CD4-positive, alpha-beta T cell treated with Interleukin-21 for 1 hour (primary cell): ENCODE results near the gene TOB2.
"Not testable (repeated sequence)": the region's sequence is repeated elsewhere in the genome, so short reads cannot be mapped to it uniquely, and the experiment has no call there.

Experiments
- DNase-seq: peaks from one replicate; pipeline ENCODE4 v3.0.0-alpha.2; 2020

Gene TOB2

GRCh38 chr22:41461901-41462300, 15.3 kb upstream of the TOB2 start:
- DNase-seq = no peak

- DNase-seq = not testable (repeated sequence)
Observed at GRCh38 chr22:41460071-41460470, 13.5 kb upstream of the TOB2 start.

GRCh38 chr22:41459431-41459830, 12.8 kb upstream of the TOB2 start:
- no peak for DNase-seq

DNA sequence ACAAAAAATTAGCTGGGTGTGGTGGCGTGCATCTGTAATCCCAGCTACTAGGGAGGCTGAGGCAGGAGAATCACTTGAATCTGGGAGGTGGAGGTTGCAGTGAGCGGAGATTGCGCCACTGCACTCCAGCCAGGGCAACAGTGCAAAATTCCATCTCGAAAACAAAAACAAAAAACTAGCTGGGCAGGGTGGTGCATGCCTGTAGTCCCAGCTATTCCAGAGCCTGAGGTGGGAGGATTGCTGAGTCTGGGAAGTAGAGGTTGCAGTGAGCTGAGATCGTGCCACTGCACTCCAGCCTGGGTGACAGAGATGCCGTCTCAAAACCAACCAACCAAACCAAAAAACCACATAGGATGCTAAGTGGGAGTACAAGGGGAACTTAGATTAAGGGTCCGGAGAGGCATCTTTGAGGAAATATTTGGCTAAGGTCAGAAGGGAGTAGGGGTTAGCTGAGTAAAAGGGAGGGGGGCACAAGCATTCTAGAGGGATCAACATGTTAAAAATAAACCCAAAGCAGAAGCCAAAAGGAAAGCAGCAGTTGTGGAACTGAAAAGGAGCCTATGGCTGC, 11.6 kb upstream of the TOB2 start:
- DNase-seq = no peak

- peak; percentile 96 for DNase-seq
Observed at GRCh38 chr22:41448189-41448808, 1.7 kb upstream of the TOB2 start.

- DNase-seq = peak; percentile 61
Observed at GRCh38 chr22:41447435-41448188, 1.0 kb upstream of the TOB2 start.

GRCh38 chr22:41446057-41446501, 522 bp downstream of the TOB2 start:
- DNase-seq = no peak

DNA sequence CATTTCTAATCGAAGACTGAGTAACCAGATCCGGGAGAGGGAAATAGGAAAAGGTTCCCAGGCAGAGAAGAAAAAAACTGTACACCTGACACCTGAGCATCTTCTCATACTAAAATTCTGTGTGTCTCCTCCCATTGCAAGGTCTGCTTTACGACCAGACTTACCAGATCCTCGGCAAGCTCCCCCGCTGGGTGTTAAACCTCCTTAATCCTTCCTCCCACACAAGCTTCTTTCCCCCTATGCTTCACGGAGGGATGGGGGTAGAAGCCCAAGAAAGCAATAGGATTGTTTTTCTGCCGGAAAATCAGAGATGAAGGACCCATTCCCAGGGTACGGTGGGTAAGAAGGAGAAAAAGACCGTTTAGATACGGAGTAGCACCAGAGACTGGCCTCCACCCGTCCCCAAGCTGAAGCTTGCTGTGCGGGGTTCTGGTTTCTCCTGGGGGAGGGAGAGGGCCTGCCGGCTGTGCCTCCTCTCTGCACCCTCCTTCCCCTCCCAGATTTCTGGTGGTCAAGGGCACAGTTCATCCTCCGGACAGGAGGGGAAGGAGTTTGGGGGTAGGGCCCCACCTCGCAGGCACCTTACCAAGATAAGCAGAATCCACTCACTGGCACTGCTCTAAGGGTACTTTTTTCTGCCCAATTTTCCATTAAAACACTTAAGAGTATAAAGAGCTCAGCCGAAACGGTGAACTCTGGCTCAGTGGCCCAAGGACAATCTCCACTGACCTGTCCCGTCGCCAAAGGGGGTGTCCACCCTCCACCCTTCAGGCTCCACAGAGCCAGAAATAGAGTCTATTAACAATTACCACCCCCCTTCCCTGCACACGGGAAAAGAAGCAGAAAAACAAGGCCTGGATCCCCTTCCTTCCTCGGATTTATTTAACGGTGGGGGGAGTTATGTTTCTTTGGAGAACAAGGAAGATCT, 1.2 kb downstream of the TOB2 start:
- DNase-seq = peak; percentile 36

DNA sequence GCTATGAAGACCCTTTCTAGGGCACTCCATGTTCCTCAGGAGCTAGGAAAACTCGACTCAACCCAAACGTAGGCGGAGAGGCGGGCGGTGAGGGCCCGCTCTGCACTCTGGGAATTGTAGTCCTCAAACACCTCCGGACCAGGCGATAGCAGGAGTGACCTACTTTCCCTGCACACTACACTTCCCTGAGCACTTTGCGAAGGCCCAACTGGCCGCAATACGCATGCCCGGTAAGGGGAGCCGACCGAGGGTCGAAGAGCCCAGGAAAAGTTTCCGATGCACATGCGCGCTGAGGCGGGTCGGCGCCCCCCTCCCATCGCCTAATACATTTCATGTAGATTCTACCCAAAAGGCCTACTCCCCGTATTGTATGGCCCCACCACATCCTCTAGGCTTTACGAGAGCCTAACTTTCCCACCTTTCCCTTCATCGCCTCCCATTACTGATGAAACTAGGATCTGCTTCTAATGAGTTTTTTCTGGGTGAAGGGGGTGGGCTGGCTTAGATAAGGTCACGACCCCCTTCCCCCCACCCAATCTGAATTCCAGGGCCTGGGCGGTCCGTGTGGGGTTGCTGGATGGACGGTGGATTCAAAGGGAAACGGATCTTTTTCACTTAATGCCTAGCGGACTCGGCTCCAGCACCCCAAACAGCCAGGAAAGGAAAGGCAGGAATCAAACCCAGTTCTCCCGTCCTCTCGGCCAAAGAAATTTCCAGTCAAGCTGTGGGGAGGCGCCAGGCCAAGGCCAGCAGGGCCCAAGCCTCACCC, 2.1 kb downstream of the TOB2 start:
- peak; percentile 91 for DNase-seq

DNA sequence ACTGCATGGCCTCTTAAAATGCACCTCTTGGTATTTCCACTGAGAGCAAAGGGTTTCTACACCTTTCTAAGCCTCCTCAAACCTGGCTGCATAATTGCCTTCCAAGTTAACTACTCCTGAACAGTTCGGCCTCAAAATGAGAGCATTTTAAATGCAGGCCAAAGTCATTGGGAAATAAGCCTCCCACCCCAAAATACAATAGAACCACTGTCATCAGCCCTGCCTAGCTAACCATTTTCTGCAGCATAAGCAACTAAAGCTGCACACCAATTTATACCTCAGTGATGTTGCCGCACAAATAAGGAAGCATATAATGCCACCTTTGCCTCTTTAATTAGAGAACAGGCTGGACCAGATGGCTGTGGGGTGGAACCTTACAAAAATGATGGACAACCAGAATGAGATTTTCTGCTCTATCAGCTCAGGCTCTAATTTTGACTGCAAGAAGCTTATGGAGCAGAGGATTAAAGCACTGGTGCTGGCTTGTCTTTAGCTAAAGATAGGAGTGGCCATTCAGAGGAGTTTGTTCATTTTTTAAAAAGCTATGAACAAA, 4.3 kb downstream of the TOB2 start:
- DNase-seq = no peak

DNA sequence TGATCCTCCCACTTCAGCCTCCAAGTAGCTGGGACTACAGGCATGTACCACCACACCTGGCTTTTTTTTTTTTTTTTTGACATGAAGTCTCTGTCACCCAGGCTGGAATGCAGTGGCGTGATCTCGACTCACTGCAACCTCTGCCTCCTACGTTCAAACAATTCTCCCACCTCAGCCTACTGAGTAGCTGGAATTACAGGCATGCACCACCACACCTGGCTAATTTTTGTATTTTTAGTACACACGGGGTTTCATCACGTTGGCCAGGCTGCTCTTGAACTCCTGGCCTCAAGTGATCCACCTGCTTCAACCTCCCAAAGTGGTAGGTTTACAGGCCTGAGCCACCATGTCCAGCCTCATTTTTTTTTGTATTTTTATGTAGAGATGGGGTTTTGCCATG, 6.1 kb downstream of the TOB2 start:
- DNase-seq = not testable (repeated sequence)

DNA sequence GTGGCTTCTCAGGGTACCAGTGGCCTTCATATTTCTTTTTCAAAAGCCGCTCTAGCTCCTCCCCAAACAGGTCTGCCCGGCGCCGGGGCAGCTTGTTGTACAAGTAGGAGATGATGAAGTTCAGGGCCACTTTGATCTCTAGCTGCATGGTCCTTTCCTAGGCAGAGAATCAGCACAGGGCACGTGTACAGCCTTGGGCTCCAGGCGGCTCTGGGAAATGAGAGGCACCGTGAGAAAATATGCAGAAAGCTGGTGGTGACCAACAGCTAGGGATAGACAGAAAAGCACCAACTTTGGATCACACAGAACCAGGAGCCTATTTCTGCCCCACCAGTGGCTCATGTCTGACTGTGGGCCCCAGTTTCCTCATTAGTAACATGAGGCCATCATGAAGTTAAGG, 9.4 kb downstream of the TOB2 start:
- DNase-seq = no peak

DNA sequence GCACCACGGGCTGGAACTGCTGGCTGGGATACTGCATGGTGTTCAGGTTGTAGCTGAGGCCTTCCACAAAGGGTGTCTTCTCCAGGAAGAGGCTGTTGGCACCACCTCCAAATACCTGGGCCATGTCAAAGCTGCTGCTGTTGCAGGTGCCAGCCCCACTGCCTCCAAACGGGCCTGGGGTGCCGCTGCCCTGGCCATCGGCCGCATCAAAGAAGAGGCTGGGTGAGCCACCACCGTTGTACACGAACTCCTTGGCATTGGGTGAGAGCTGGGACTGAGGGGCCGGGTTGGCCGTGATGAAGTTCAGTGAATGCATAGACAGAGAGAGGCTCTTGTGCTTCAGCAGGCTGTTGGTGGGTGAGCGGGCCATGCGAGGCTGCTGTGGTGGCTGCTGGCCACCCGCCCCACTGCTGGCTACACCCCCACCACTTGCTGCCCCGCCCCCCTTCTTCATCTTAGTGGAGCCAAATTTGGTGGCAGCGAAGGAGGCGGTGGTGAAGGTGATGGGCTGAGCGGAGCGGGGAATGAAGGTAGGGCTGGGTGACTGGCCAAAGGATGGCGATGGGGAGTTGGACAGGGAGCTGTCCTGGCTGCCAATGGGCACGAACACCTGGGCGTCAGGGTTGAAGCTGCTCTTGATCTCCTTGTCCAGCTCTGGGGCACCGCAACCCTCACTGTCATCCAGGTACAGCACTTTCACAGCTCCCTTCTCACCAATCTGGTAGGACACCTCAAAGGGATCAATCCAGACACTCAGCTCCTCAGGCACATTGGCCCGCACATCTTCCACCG, 10.1 kb downstream of the TOB2 start:
- no peak for DNase-seq

DNA sequence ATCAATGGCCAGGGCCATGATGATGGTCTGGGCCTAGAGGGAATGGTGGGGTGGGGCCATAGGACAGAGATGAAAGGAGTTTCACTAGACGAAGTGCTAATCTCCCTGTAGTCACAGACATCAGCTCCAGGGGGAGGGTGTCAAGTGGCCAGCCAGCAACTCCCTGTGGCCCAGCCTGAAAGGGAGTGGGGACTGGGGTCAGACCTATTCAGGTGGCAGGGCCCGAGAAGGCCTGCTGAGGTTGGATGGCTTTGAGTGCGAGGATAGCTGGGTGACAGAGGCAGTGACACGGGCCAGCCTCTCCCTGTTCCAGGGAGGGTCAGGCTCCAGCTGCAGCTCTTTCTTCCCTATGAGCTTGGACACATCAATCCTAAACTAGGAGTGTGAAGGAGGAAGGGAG, 11.0 kb downstream of the TOB2 start:
- no peak for DNase-seq

DNA sequence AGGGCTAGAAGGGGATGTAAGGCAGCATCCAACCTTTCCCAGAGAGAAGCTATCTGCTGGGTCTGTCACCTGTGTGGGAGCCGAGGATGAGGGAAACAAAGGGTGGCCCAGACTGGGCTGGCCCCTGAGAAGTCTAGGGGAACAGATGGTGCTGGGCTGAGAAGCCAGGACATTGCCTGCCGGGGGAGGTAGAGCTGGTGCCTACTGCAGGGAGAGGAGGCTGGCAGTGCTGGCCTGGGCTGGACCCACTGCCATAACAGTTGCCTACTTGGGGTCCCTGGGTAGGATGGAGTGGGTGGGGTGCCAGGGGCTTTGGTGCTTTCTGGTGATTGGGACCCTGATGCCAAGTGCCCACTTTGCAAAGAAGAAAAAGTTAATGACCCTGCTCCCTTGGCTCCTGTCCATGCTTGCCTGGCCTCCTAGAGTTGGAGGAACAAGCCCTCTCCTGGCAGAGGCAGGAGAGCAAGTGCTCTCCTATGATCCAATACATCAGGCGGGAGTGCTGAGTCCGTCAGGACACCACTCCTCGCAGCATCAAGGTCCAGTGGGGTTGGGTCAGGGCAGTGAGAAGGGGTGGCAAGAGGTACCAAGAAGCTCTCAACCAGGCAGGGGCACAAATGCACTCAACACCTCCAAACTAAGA, 12.1 kb downstream of the TOB2 start:
- not testable (repeated sequence) for DNase-seq

GRCh38 chr22:41433480-41433879, 13.1 kb downstream of the TOB2 start:
- DNase-seq = not testable (repeated sequence)

- no peak for DNase-seq
Observed at GRCh38 chr22:41431656-41432055, 14.9 kb downstream of the TOB2 start.

DNA sequence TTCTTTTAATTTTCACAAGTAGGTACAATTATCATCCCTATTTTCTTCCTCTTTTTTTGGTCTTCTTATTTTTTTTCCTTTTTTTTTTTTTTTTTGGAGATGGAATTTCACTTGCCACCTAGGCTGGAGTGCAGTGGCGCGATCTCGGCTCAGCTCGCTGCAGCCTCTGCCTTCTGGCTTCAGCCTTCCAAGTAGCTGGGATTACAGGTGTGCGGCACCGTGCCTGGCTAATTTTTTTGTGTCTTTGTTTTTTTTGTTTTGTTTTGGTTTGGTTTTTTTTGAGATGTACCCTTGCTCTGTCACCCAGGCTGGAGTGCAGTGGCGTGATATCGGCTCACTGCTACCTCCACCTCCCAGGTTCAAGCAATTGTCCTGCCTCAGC, 16.7 kb downstream of the TOB2 start:
- DNase-seq = no peak

GRCh38 chr22:41429232-41429950, 17.2 kb downstream of the TOB2 start:
- no peak for DNase-seq
